AG09319 (cell line): Measurements from ENCODE around the gene BTG4.

Experiments
- DNase-seq: peaks from one replicate; pipeline ENCODE4 v3.0.0-alpha.2; 2010; ENCODE audit warnings: low read depth; ENCODE audit errors: extremely low read depth
- CTCF ChIP-seq: IDR thresholded peaks from 2 replicates; pipeline ENCODE4 v1.5.1; 2011; ENCODE audit warnings: low read depth, mild to moderate bottlenecking, inconsistent platforms, low read length, moderate library complexity

The BTG4 gene

GRCh38 chr11:111500481-111500880, 11.7 kb downstream of the BTG4 start:
- no peak for TF ChIP-seq CTCF
- no peak for DNase-seq

GRCh38 chr11:111499483-111499882, 12.7 kb downstream of the BTG4 start:
- no peak for DNase-seq
- no peak for TF ChIP-seq CTCF

GRCh38 chr11:111494040-111494439, 18.1 kb downstream of the BTG4 start:
- no peak for DNase-seq
- TF ChIP-seq CTCF = no peak

GRCh38 chr11:111490496-111490895, 21.7 kb downstream of the BTG4 start:
- DNase-seq = no peak
- TF ChIP-seq CTCF = no peak

- DNase-seq = no peak
- no peak for TF ChIP-seq CTCF
These were observed 28.8 kb downstream of the BTG4 start for GRCh38 chr11:111483431-111483830.

GRCh38 chr11:111479666-111480065, 32.5 kb downstream of the BTG4 start:
- TF ChIP-seq CTCF = no peak
- DNase-seq = no peak

- DNase-seq = no peak
- TF ChIP-seq CTCF = no peak
These were observed 34.3 kb downstream of the BTG4 start for GRCh38 chr11:111477898-111478297.

- DNase-seq = no peak
- TF ChIP-seq CTCF = no peak
These were observed 35.2 kb downstream of the BTG4 start for GRCh38 chr11:111476956-111477355.
